K562 (cell line): ENCODE results near the gene PDE8A. TPM values are rescaled to one million over a fixed set of nuclear protein-coding genes. Genes with fewer than 3 reads are reported as not detected.
A peak's percentile ranks its signal among the peaks of the same experiment; 100 is the strongest.

Experiments
- E2F1 ChIP-seq: sonication (generic); formaldehyde crosslinking; IDR thresholded peaks from 2 replicates; pipeline ENCODE4 v1.8.1; 2023; ENCODE audit warnings: mild to moderate bottlenecking, missing genetic modification reagents, moderate library complexity
- YY1 ChIP-seq, 3 experiments: IDR thresholded peaks; 2 replicates each; pipeline ENCODE4 v1.6.1; 2011; ENCODE audit warnings: low read length in 2 of 3, mild to moderate bottlenecking in 2 of 3, moderate library complexity in 2 of 3, borderline replicate concordance in 1 of 3, control low read depth in 1 of 3, low read depth in 1 of 3; ENCODE audit not compliant: insufficient read depth in 3 of 3, insufficient replicate concordance in 2 of 3, control insufficient read depth in 1 of 3, insufficient read length in 1 of 3; ENCODE audit errors: extremely low read depth in 1 of 3
- ZBTB40 ChIP-seq, 2 experiments: fragments of 450-650 bp in 1 of 2; sonication (generic) in 1 of 2; formaldehyde crosslinking in 1 of 2; IDR thresholded peaks; 2 replicates each; pipeline versions ENCODE4 v1.7.1 to v1.9.0; 2016 to 2022; ENCODE audit warnings: inconsistent platforms in 1 of 2, mild to moderate bottlenecking in 1 of 2, missing genetic modification reagents in 1 of 2
- ZNF212 ChIP-seq: fragments of 450-650 bp; formaldehyde crosslinking; IDR thresholded peaks from 2 replicates; pipeline ENCODE4 v1.4.0; 2020; ENCODE audit warnings: mild to moderate bottlenecking
- polyA plus RNA-seq, 8 experiments: library from polyadenylated mRNA; depleted of rRNA in 4 of 8; stranded (reverse) in 5 of 8; unstranded in 3 of 8; fragments of >200 nt; fragmentation: Nextera tagmentation in 2 of 8; fragmentation: Illumina TruSeq in 1 of 8; extraction: Ambion mirVana in 2 of 8; extraction: Trizol in 1 of 8; gene quantifications; 2 replicates each; pipeline versions ENCODE4 v1.2.1 to v1.2.3, GENCODE V29; 2011 to 2014; ENCODE audit warnings: inconsistent platforms in 1 of 8, missing spikeins in 1 of 8
- total RNA-seq, 7 experiments: library from RNA; depleted of rRNA in 6 of 7; stranded (reverse); fragments of >200 nt in 6 of 7; fragmentation: Illumina TruSeq in 2 of 7; extraction: Trizol in 2 of 7; gene quantifications; 2 replicates each; pipeline versions ENCODE4 v1.2.1 to v1.2.3, GENCODE V29; 2011 to 2021; ENCODE audit warnings: low replicate concordance in 1 of 7

Gene PDE8A
- total and polyA plus RNA-seq, 9 of the 15 experiments (the other 6 are each of a cell fraction or from before 2014, with no cell fraction given): 5.9 to 40.3 (median 19.8) TPM

GRCh38 chr15:85044894-85045293 is 63.2 kb downstream of the PDE8A start (continued):
- TF ChIP-seq ZBTB40 (IDR thresholded peaks at IDR 0.05) (peak; percentile 53; the same call in 1 of the 2 replicates), ZBTB40 (CRISPR knock-in tag; IDR thresholded peaks at IDR 0.05) (no peak), YY1 (IDR thresholded peaks at IDR 0.05; ENCODE audit: borderline replicate concordance in 1 of 3, control insufficient read depth in 1 of 3, extremely low read depth in 1 of 3, insufficient read depth in 3 of 3, insufficient read length in 1 of 3, insufficient replicate concordance in 2 of 3, low read depth in 1 of 3, low read length in 2 of 3) (peak in 1 of 3 experiments; percentile 81), ZNF212 (CRISPR knock-in tag) (no peak), E2F1 (CRISPR knock-in tag) (no peak)
